Ectodermal cell (in vitro differentiated cells): Measurements from ENCODE around the gene PTPN13.

Experiments used
- H3K27ac ChIP-seq: 2 replicates; pipeline ENCODE4 v1.7.0; 2013; ENCODE audit warnings: mild to moderate bottlenecking, low read depth, low read length; ENCODE audit not compliant: insufficient read depth, poor library complexity, severe bottlenecking
- H3K27me3 ChIP-seq: 2 replicates; pipeline ENCODE4 v1.7.0; 2013; ENCODE audit warnings: mild to moderate bottlenecking, low read length; ENCODE audit not compliant: insufficient read depth, control insufficient read depth, poor library complexity, severe bottlenecking
- H3K36me3 ChIP-seq: one replicate; pipeline ENCODE4 v1.7.0; 2013; ENCODE audit warnings: low read length; ENCODE audit not compliant: control insufficient read depth, insufficient read depth
- H3K4me1 ChIP-seq: one replicate; pipeline ENCODE4 v1.7.0; 2013; ENCODE audit warnings: low read length; ENCODE audit not compliant: control insufficient read depth, insufficient read depth
- H3K4me3 ChIP-seq: 2 replicates; pipeline ENCODE4 v1.7.0; 2013; ENCODE audit warnings: low read depth, low read length, control low read depth; ENCODE audit not compliant: insufficient read depth
- H3K9me3 ChIP-seq: 2 replicates; pipeline ENCODE4 v1.7.0; 2013; ENCODE audit warnings: mild to moderate bottlenecking, low read length, moderate library complexity; ENCODE audit not compliant: control insufficient read depth
- WGBS, 2 experiments: methylation state at CpG; one replicate each; pipeline ENCODE4 v1.1.7; 2013; ENCODE audit warnings: missing lambda C conversion rate in 2 of 2; 5-methylcytosine and 5-hydroxymethylcytosine counted together

Gene PTPN13

DNA sequence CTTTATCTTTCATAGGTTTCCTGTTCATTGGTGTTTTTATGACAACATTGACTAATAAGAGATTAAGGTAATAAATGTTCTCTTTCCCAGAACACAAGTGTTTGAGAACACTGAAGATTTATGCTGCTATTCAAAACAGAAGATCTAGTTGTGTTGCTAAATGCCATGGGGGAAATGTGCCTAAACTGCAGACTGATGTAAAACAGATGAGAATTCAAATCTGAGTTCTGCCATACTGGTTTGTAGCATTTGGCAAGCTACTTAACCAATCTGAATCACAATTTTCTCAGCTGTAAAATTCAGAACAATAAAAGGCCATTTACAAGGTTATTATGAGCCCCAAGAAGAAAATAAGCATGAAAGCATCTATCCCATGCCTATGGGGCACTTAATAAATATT is 252.8 kb downstream of the PTPN13 start:
- no peak overlapping the region for H3K27ac ChIP-seq
- no peaks in the 10 kb centered on the region for H3K27me3 ChIP-seq
- H3K9me3 ChIP-seq = no peaks in the 10 kb centered on the region
- no peaks in the 10 kb centered on the region for H3K4me1 ChIP-seq
- no peaks in the 10 kb centered on the region for H3K36me3 ChIP-seq
- no peak overlapping the region for H3K4me3 ChIP-seq

DNA sequence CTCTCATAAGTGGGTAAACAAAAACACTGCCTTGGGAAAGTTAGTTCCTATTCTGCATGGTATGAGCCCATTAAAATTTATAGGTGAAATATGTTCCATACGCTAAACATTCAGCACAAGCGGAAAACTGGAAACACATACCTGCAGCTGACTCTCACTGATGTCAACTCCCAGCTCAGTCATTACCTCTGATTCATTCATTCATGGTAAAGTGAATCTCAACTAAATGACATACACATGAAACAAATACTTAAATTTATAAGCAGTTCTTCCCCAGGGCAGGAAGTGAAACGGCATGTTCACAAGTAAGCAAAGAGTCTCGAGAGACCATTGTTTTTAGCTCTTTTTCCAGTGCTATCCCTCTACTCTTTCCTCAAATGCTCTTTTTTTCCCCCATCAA is 253.5 kb downstream of the PTPN13 start:
- Histone ChIP-seq H3K9me3 (no peaks in the 10 kb centered on the region), H3K27me3 (no peaks in the 10 kb centered on the region), H3K4me1 (no peaks in the 10 kb centered on the region), H3K27ac (no peak overlapping the region), H3K36me3 (no peaks in the 10 kb centered on the region), H3K4me3 (no peak overlapping the region)
- 92 to 95% methylated on average over 4 of the region's 4 CpGs for WGBS, 2 experiments

- Histone ChIP-seq H3K4me3 (no peak overlapping the region), H3K9me3 (no peaks in the 10 kb centered on the region), H3K27me3 (no peaks in the 10 kb centered on the region), H3K27ac (no peak overlapping the region), H3K4me1 (no peaks in the 10 kb centered on the region), H3K36me3 (no peaks in the 10 kb centered on the region)
- 79 to 81% methylated on average over 7 of the region's 7 CpGs for WGBS, 2 experiments
These were observed 254.0 kb downstream of the PTPN13 start for GRCh38 chr4:86848136-86848535.

DNA sequence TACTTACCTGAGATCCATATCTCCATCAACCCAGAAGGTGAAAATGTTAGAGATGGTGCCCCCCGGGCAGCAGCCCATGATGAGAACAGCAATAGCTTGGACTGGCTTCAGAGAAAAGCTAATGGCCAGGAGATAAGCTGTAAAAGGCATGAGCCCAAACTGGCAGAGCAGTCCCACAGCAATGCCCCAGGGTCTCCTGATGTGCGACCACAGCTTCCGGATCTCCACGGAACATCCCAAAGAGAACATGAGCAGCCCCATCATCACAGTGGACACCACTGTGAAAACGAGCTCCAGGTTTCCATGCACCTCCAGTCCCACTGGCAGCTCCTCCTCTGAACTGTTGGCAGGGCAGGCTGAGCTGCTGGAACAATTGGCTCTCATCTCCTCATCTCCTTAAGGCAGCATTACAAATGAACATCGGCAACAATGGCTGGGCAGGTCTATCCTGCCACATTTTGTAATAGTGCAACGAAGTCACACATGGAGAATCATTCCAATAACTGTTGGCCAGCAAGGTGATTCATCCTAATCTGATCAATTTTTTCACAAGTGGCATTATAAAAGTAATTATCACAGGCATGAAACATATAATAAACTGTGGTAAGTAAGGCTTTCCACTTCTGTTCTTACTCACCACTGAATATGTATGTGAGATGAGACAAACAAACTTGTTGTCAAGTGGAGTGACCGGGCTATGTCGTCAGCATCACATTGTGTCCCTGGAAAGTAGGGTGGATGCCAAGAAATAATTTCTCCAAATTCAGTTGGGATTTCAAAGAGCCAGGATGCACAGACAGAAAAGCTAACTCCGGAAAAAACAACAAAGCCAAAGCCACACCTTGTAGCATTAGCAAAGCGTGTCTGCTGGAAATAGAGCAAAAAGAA is 254.9 kb downstream of the PTPN13 start, which contains the start of gene SLC10A6:
Gene SLC10A6, minus strand, starts transcription at position 653 of the 888 bp plus-strand sequence. Its CDS starts 269 bp downstream, at position 384.
- no peaks in the 10 kb centered on the region for H3K4me1 ChIP-seq
- no peaks in the 10 kb centered on the region for H3K36me3 ChIP-seq
- 95% methylated on average over 11 of the region's 11 CpGs for WGBS, 2 experiments
- no peaks in the 10 kb centered on the region for H3K27me3 ChIP-seq
- H3K9me3 ChIP-seq = no peaks in the 10 kb centered on the region
- H3K4me3 ChIP-seq = no peak within 1 kb of the TSS
- no peak within 1 kb of the TSS for H3K27ac ChIP-seq

DNA sequence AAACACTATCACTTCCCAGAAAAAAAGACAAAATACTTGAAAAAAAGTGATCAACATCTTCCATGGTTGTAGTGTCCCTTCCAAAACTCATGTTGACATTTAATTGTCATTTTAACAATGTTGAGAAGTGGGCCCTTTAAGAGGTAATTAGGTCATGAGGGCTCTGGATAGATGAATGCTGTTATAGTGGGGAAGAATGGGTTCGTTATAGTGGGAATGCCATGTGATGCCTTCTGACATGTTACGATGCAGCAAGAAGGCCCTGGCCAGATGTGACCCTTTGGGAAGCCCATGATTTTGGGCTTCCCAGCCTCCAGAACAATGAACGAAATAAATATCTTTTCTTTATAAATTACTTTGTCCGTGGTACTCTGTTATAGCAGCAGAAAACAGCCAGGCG is 259.1 kb downstream of the PTPN13 start:
- Histone ChIP-seq H3K27ac (no peak overlapping the region), H3K9me3 (no peaks in the 10 kb centered on the region), H3K4me1 (no peaks in the 10 kb centered on the region), H3K4me3 (no peak overlapping the region), H3K27me3 (no peaks in the 10 kb centered on the region), H3K36me3 (no peaks in the 10 kb centered on the region)
- WGBS, 2 experiments = 91% methylated on average over 5 of the region's 5 CpGs

DNA sequence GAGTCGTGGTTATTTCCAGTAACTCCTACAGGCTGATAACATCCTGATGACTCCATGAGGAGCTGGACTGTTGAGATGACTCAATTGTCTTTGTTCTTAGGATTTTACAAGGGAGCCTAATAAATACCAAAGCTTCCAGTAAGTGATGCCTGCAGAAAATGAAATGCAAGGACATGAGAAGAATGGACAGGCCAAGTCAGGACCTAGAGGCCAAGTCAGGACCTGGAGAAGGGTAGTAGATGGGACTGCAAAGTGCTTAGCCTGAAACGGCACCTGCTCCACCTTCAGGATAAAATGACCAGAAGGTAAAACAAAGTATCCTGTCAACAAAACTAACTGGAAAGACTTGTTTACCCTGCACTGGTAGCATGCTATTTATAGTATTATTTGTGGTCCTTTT is 261.5 kb downstream of the PTPN13 start:
- WGBS, 2 experiments = 91 to 93% methylated on average over 2 of the region's 2 CpGs
- no peaks in the 10 kb centered on the region for H3K27me3 ChIP-seq
- no peaks in the 10 kb centered on the region for H3K9me3 ChIP-seq
- H3K27ac ChIP-seq = no peak overlapping the region
- no peaks in the 10 kb centered on the region for H3K36me3 ChIP-seq
- H3K4me1 ChIP-seq = no peaks in the 10 kb centered on the region
- no peak overlapping the region for H3K4me3 ChIP-seq

GRCh38 chr4:86856896-86857295 is 262.8 kb downstream of the PTPN13 start:
- no CpG with 5 or more reads among the region's 1 CpG for WGBS, 2 experiments
- no peaks in the 10 kb centered on the region for H3K4me1 ChIP-seq
- H3K9me3 ChIP-seq = no peaks in the 10 kb centered on the region
- no peaks in the 10 kb centered on the region for H3K36me3 ChIP-seq
- H3K27me3 ChIP-seq = no peaks in the 10 kb centered on the region
- H3K4me3 ChIP-seq = no peak overlapping the region
- H3K27ac ChIP-seq = no peak overlapping the region

DNA sequence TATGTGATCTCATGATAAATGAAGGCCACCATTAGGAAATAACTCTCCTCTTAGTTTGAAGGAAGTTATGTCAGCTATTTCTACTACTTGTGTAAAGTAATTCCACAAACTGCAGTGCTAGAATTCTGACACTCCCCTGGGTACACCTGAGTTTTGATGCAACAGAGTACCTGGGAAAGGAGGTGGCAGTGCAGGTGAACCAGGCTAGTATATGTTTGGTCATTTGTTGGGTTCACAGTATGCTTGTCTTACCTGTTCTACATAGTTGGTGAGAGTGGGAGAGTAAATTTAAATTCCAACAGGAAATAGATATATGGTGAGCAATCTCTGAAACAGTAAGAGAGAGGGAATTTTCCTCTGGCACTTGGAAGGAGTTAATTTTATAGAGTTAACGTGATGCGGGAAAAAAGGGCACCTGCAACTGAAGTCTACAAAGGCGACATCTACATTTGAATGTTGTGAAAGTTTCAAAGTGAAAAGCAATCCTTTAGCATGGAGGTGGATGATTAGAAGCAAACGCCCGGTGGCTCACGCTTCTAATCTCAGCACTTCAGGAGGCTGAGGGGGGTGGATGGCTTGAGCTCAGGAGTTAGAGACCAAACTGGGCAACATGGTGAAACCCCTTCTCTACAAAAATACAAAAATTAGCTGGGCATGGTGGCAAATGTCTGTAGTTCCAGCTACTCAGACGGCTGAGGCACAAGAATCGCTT is 263.4 kb downstream of the PTPN13 start:
- H3K4me1 ChIP-seq = no peaks in the 10 kb centered on the region
- no peaks in the 10 kb centered on the region for H3K36me3 ChIP-seq
- 14% methylated on average over 8 of the region's 8 CpGs for WGBS, 2 experiments
- no peaks in the 10 kb centered on the region for H3K9me3 ChIP-seq
- H3K27me3 ChIP-seq = no peaks in the 10 kb centered on the region
- H3K4me3 ChIP-seq = no peak overlapping the region
- no peak overlapping the region for H3K27ac ChIP-seq
